NB4 (cell line): ENCODE measurements around the gene TMEM107.
A peak's percentile ranks its signal among the peaks of the same experiment; 100 is the strongest.

Source experiments
- MYC ChIP-seq: IDR thresholded peaks from 2 replicates; pipeline ENCODE4 v1.6.1; 2011; ENCODE audit warnings: low read depth, low read length
- POLR2A ChIP-seq: IDR thresholded peaks from 2 replicates; pipeline ENCODE4 v1.6.1; 2011; ENCODE audit warnings: mild to moderate bottlenecking; ENCODE audit not compliant: insufficient read length; ENCODE audit errors: extremely low read depth
- TF ChIP-seq, protein P1 (sequence below): IDR thresholded peaks from one replicate; pipeline ENCODE4 v1.5.1; 2012; ENCODE audit warnings: low read depth, low read length

DNA sequence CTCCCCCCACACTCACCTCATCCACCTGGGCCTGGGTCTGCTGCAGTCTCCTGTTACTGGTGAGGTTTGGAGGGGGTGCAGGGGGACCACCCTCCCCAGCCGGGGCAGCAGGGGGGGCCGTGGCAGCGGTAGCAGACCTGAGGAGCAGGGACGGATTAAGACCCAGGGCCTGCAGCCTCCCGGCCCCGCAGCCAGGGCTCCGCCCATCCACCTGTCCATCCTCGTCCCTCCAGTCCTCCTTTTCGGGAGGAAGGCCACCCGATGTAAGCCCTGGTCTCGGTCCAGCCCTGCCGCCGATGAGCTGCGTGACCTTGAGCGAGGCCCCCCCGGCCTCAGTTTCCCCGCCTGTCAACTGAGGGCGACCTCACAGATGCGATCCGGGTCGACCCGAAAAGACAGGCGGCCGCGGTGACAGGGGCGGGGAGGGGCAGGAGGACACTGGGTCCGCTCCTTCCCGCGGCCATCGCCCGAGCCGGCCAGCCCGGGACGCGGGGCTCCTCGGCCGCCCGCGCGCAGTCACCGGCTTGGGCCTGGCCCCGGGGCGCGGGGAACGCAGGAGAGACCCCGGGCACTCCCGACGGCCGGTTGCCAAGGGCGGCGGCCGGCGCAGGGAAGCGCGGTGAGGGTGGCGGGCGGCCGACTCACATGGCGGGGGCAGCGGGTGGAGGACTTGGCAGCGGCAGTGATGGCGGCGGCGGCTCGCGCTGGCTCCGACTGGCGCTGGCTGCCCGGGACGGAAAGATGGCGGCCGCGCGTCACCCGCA is 13.8 kb downstream of the TMEM107 start, which contains the start of gene VAMP2:
- peak; percentile 47 for TF ChIP-seq POLR2A
- TF ChIP-seq, protein P1, sequence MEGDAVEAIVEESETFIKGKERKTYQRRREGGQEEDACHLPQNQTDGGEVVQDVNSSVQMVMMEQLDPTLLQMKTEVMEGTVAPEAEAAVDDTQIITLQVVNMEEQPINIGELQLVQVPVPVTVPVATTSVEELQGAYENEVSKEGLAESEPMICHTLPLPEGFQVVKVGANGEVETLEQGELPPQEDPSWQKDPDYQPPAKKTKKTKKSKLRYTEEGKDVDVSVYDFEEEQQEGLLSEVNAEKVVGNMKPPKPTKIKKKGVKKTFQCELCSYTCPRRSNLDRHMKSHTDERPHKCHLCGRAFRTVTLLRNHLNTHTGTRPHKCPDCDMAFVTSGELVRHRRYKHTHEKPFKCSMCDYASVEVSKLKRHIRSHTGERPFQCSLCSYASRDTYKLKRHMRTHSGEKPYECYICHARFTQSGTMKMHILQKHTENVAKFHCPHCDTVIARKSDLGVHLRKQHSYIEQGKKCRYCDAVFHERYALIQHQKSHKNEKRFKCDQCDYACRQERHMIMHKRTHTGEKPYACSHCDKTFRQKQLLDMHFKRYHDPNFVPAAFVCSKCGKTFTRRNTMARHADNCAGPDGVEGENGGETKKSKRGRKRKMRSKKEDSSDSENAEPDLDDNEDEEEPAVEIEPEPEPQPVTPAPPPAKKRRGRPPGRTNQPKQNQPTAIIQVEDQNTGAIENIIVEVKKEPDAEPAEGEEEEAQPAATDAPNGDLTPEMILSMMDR, result no peak
- TF ChIP-seq MYC, result no peak
